ENCODE results near the gene HBB.
"Not testable (repeated sequence)": the region's sequence is repeated elsewhere in the genome, so short reads cannot be mapped to it uniquely, and the experiment has no call there.

- TF ChIP-seq, protein P1, sequence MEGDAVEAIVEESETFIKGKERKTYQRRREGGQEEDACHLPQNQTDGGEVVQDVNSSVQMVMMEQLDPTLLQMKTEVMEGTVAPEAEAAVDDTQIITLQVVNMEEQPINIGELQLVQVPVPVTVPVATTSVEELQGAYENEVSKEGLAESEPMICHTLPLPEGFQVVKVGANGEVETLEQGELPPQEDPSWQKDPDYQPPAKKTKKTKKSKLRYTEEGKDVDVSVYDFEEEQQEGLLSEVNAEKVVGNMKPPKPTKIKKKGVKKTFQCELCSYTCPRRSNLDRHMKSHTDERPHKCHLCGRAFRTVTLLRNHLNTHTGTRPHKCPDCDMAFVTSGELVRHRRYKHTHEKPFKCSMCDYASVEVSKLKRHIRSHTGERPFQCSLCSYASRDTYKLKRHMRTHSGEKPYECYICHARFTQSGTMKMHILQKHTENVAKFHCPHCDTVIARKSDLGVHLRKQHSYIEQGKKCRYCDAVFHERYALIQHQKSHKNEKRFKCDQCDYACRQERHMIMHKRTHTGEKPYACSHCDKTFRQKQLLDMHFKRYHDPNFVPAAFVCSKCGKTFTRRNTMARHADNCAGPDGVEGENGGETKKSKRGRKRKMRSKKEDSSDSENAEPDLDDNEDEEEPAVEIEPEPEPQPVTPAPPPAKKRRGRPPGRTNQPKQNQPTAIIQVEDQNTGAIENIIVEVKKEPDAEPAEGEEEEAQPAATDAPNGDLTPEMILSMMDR (conservative IDR thresholded peaks at IDR 0.05): not testable (repeated sequence)
- TF ChIP-seq ZFX (IDR thresholded peaks at IDR 0.05): not testable (repeated sequence)
Measured at GRCh38 chr11:5253440-5253839, 26.6 kb upstream of the HBB start.

All from C4-2B (cell line).